Subcutaneous adipose tissue (tissue), 4 donors: ENCODE measurements around the gene SPAG17. TPM values are rescaled to one million over a fixed set of nuclear protein-coding genes. Genes with fewer than 3 reads are reported as not detected.

ENCODE experiments used
- CTCF ChIP-seq: fragments of 450-650 bp; IDR thresholded peaks from one replicate; pipeline ENCODE4 v1.5.1; 2016; ENCODE audit warnings: low read depth, mild to moderate bottlenecking, control low read depth, antibody characterized with exemption, moderate library complexity
- total RNA-seq, 4 donors: library from RNA; depleted of rRNA; stranded (reverse); fragments of >200 nt; gene quantifications; one replicate each; pipeline ENCODE4 v1.1.0, GENCODE V29; 2016

The SPAG17 gene
- total RNA-seq, 4 donors from 2014 or later, result 0.82 to 2.7 (median 1.6) TPM

GRCh38 chr1:118151312-118151937 is 33.6 kb downstream of the SPAG17 start:
- TF ChIP-seq CTCF, result no peak

GRCh38 chr1:118149799-118150198 is 35.2 kb downstream of the SPAG17 start:
- TF ChIP-seq CTCF, result no peak

- no peak for TF ChIP-seq CTCF
Measured at GRCh38 chr1:118148034-118148433, 37.0 kb downstream of the SPAG17 start.

- TF ChIP-seq CTCF, result no peak
Measured at GRCh38 chr1:118147522-118147921, 37.5 kb downstream of the SPAG17 start.

- TF ChIP-seq CTCF, result no peak
Measured at GRCh38 chr1:118145721-118146120, 39.3 kb downstream of the SPAG17 start.

- no peak for TF ChIP-seq CTCF
Measured at GRCh38 chr1:118144684-118145083, 40.3 kb downstream of the SPAG17 start.

- TF ChIP-seq CTCF, result no peak
Measured at GRCh38 chr1:118143831-118144230, 41.2 kb downstream of the SPAG17 start.
